GM10266 (cell line): Measurements from ENCODE around the gene APBA2.

Source experiments
- DNase-seq: peaks from one replicate; pipeline ENCODE4 v3.0.0; 2012; ENCODE audit errors: extremely low spot score
- CTCF ChIP-seq: IDR thresholded peaks from 2 replicates; pipeline ENCODE4 v1.5.1; 2012; ENCODE audit warnings: mild to moderate bottlenecking, low read depth; ENCODE audit not compliant: control insufficient read depth, insufficient read depth; ENCODE audit errors: missing control alignments

The APBA2 gene

GRCh38 chr15:29074045-29074444 is 188.3 kb downstream of the APBA2 start:
- no peak for DNase-seq
- TF ChIP-seq CTCF, result no peak

GRCh38 chr15:29078541-29078940 is 192.8 kb downstream of the APBA2 start:
- no peak for DNase-seq
- TF ChIP-seq CTCF, result no peak

GRCh38 chr15:29079479-29079878 is 193.7 kb downstream of the APBA2 start:
- no peak for TF ChIP-seq CTCF
- no peak for DNase-seq

GRCh38 chr15:29081781-29082180 is 196.0 kb downstream of the APBA2 start:
- no peak for TF ChIP-seq CTCF
- DNase-seq, result no peak

- no peak for DNase-seq
- no peak for TF ChIP-seq CTCF
Observed at GRCh38 chr15:29083161-29083560, 197.4 kb downstream of the APBA2 start.

GRCh38 chr15:29083858-29084257 is 198.1 kb downstream of the APBA2 start:
- DNase-seq, result no peak
- TF ChIP-seq CTCF, result no peak

GRCh38 chr15:29086001-29086400 is 200.2 kb downstream of the APBA2 start:
- TF ChIP-seq CTCF, result no peak
- no peak for DNase-seq
